ENCODE data around the gene CCS.

GRCh38 chr11:66626382-66626781 lies 33.4 kb downstream of the CCS start:
- TF ChIP-seq CTCF (IDR thresholded peaks at IDR 0.05) (no peak), POLR2AphosphoS5 (IDR thresholded peaks at IDR 0.05) (no peak)
